WTC11 (cell line): Measurements from ENCODE around the gene LCN10. TPM values are rescaled to one million over a fixed set of nuclear protein-coding genes. Genes with fewer than 3 reads are reported as not detected.

Source experiments
- ATAC-seq: fragments of 200-7000 bp; cut with Tn5 transposase; 2 replicates; pipeline ENCODE4 v1.10.0; 2021; ENCODE audit warnings: mild to moderate bottlenecking, moderate library complexity
- CTCF ChIA-PET: fragments of 300-600 bp; sonication (Branson Sonifier 250); formaldehyde crosslinking; loops from one replicate; lab custom pipeline; 2021; ENCODE audit warnings: antibody characterized with exemption; lab: Charles Lee
- POLR2A ChIA-PET: fragments of 350-600 bp; sonication (Branson Sonifier 250); formaldehyde crosslinking; loops from one replicate; lab custom pipeline; 2021; ENCODE audit warnings: antibody characterized with exemption; lab: Charles Lee
- DNase-seq: peaks from one replicate; pipeline ENCODE4 v3.0.0; 2021; ENCODE audit warnings: low spot score
- H3K27ac Mint-ChIP-seq: 2 replicates; pipeline ENCODE4 v1.8.0; 2021; ENCODE audit warnings: mixed read lengths
- H3K27me3 Mint-ChIP-seq: 2 replicates; pipeline ENCODE4 v1.8.0; 2021; ENCODE audit warnings: low read depth, mild to moderate bottlenecking, moderate library complexity, mixed read lengths
- H3K36me3 Mint-ChIP-seq: 2 replicates; pipeline ENCODE4 v1.8.0; 2021; ENCODE audit warnings: mixed read lengths
- H3K4me1 Mint-ChIP-seq: 2 replicates; pipeline ENCODE4 v1.8.0; 2022; ENCODE audit warnings: mixed read lengths
- H3K4me3 Mint-ChIP-seq: 2 replicates; pipeline ENCODE4 v1.8.0; 2021; ENCODE audit warnings: mild to moderate bottlenecking, moderate library complexity, mixed read lengths
- H3K9me3 Mint-ChIP-seq: 2 replicates; pipeline ENCODE4 v1.8.0; 2021; ENCODE audit warnings: mixed read lengths
- ATF6 ChIP-seq: sonication (generic); formaldehyde crosslinking; IDR thresholded peaks from 2 replicates; pipeline ENCODE4 v1.8.1; 2023; ENCODE audit warnings: mild to moderate bottlenecking, missing genetic modification reagents
- CDX4 ChIP-seq: fragments of 250-450 bp; sonication (Bioruptor Pico); IDR thresholded peaks from 2 replicates; pipeline ENCODE4 v1.9.0; 2021; ENCODE audit warnings: moderate library complexity, mild to moderate bottlenecking, inconsistent platforms, borderline replicate concordance
- E2F4 ChIP-seq: sonication (generic); formaldehyde crosslinking; IDR thresholded peaks from 2 replicates; pipeline ENCODE4 v1.8.1; 2022; ENCODE audit warnings: low read depth, mild to moderate bottlenecking, moderate library complexity, missing genetic modification reagents, borderline replicate concordance
- ETV6 ChIP-seq: sonication (generic); formaldehyde crosslinking; IDR thresholded peaks from 2 replicates; pipeline ENCODE4 v1.8.1; 2022; ENCODE audit warnings: mild to moderate bottlenecking, missing genetic modification reagents
- FOXP1 ChIP-seq: sonication (generic); formaldehyde crosslinking; IDR thresholded peaks from 2 replicates; pipeline ENCODE4 v1.8.0; 2022; ENCODE audit warnings: missing genetic modification reagents, mild to moderate bottlenecking, moderate library complexity, borderline replicate concordance
- IRF2 ChIP-seq: sonication (generic); formaldehyde crosslinking; IDR thresholded peaks from 2 replicates; pipeline ENCODE4 v1.8.0; 2022; ENCODE audit warnings: low read depth, missing genetic modification reagents, borderline replicate concordance
- JUN ChIP-seq: sonication (generic); formaldehyde crosslinking; IDR thresholded peaks from 2 replicates; pipeline ENCODE4 v1.8.0; 2023; ENCODE audit warnings: mild to moderate bottlenecking, missing genetic modification reagents
- MYBL2 ChIP-seq: sonication (generic); formaldehyde crosslinking; IDR thresholded peaks from 2 replicates; pipeline ENCODE4 v1.8.1; 2023; ENCODE audit warnings: mild to moderate bottlenecking, moderate library complexity, missing genetic modification reagents
- NFE2L1 ChIP-seq: sonication (generic); formaldehyde crosslinking; IDR thresholded peaks from 2 replicates; pipeline ENCODE4 v1.8.1; 2023; ENCODE audit warnings: missing genetic modification reagents
- NR1H2 ChIP-seq: sonication (generic); formaldehyde crosslinking; IDR thresholded peaks from 2 replicates; pipeline ENCODE4 v1.9.0; 2021; ENCODE audit warnings: mild to moderate bottlenecking, moderate library complexity, missing genetic modification reagents
- NR2C2 ChIP-seq: sonication (generic); formaldehyde crosslinking; IDR thresholded peaks from 2 replicates; pipeline ENCODE4 v1.8.0; 2022; ENCODE audit warnings: mild to moderate bottlenecking, missing genetic modification reagents
- NR3C1 ChIP-seq: sonication (generic); formaldehyde crosslinking; conservative IDR thresholded peaks from 2 replicates; pipeline ENCODE4 v1.8.1; 2023; ENCODE audit warnings: low read depth, mild to moderate bottlenecking, missing genetic modification reagents
- PRDM15 ChIP-seq: sonication (generic); formaldehyde crosslinking; IDR thresholded peaks from 2 replicates; pipeline ENCODE4 v1.8.0; 2022; ENCODE audit warnings: missing genetic modification reagents
- RORB ChIP-seq: fragments of 250-450 bp; sonication (Bioruptor Pico); IDR thresholded peaks from 2 replicates; pipeline ENCODE4 v1.9.0; 2021; ENCODE audit warnings: mild to moderate bottlenecking
- SP1 ChIP-seq: sonication (generic); formaldehyde crosslinking; conservative IDR thresholded peaks from 2 replicates; pipeline ENCODE4 v1.8.1; 2022; ENCODE audit warnings: missing genetic modification reagents
- ZNF121 ChIP-seq: sonication (generic); formaldehyde crosslinking; IDR thresholded peaks from 2 replicates; pipeline ENCODE4 v1.8.0; 2023; ENCODE audit warnings: missing genetic modification reagents
- ZNF263 ChIP-seq: sonication (generic); formaldehyde crosslinking; IDR thresholded peaks from 2 replicates; pipeline ENCODE4 v1.8.1; 2022; ENCODE audit warnings: low read depth, mild to moderate bottlenecking, moderate library complexity, missing genetic modification reagents
- ZNF396 ChIP-seq: fragments of 250-450 bp; sonication (Bioruptor Pico); IDR thresholded peaks from 2 replicates; pipeline ENCODE4 v1.8.0; 2021; ENCODE audit warnings: mild to moderate bottlenecking, moderate library complexity, borderline replicate concordance
- ZNF425 ChIP-seq: fragments of 250-450 bp; sonication (Bioruptor Pico); conservative IDR thresholded peaks from 2 replicates; pipeline ENCODE4 v1.9.0; 2021; ENCODE audit warnings: mild to moderate bottlenecking
- ZNF532 ChIP-seq: fragments of 250-450 bp; sonication (Bioruptor Pico); IDR thresholded peaks from 2 replicates; pipeline ENCODE4 v1.9.0; 2021; ENCODE audit warnings: mild to moderate bottlenecking, borderline replicate concordance
- ZNF671 ChIP-seq: fragments of 250-450 bp; sonication (Bioruptor Pico); IDR thresholded peaks from 2 replicates; pipeline ENCODE4 v1.8.0; 2021; ENCODE audit warnings: mild to moderate bottlenecking
- total RNA-seq: library from RNA; stranded (reverse); gene quantifications from 3 replicates; pipeline ENCODE4 v1.2.3, GENCODE V29; 2021

LCN10 gene
- total RNA-seq, 1 experiment from 2014 or later, result 2.4 TPM

- peaks cover under 1% of the 10 kb centered on the region for H3K9me3 Mint-ChIP-seq
- no peaks in the 10 kb centered on the region for H3K36me3 Mint-ChIP-seq
- H3K4me3 Mint-ChIP-seq, result no peak overlapping the region
- ChIA-PET CTCF (interaction anchor here (1.1 to 1.3 kb wide), 2 partner anchors 21 to 64 kb away, joined by 3 to 4 read pairs; no protein-coding TSS in a partner anchor), POLR2A (no interaction called here)
- TF ChIP-seq ZNF263 (CRISPR knock-in tag) (no peak), ZNF396 (CRISPR knock-in tag) (no peak), RORB (CRISPR knock-in tag) (no peak), ETV6 (CRISPR knock-in tag) (no peak), NFE2L1 (CRISPR knock-in tag) (no peak), ZNF671 (CRISPR knock-in tag) (no peak), ZNF425 (CRISPR knock-in tag) (no peak), NR2C2 (no peak), JUN (CRISPR knock-in tag) (no peak), ZNF532 (CRISPR knock-in tag) (no peak), NR1H2 (CRISPR knock-in tag) (no peak), ATF6 (CRISPR knock-in tag) (no peak), NR3C1 (no peak), SP1 (CRISPR knock-in tag) (no peak), E2F4 (CRISPR knock-in tag) (no peak)
- ATAC-seq (no peak), DNase-seq (no peak)
- H3K4me1 Mint-ChIP-seq, result peaks cover 5% of the 10 kb centered on the region; the same call in 1 of the 2 replicates
- H3K27me3 Mint-ChIP-seq, result peaks cover 28% of the 10 kb centered on the region
- H3K27ac Mint-ChIP-seq, result no peak overlapping the region
Observed at GRCh38 chr9:136784249-136784996, 41.7 kb upstream of the LCN10 start.

- Mint-ChIP-seq H3K9me3 (peaks cover 16% of the 10 kb centered on the region), H3K4me1 (no peaks in the 10 kb centered on the region), H3K27ac (no peak overlapping the region), H3K36me3 (no peaks in the 10 kb centered on the region), H3K4me3 (no peak overlapping the region), H3K27me3 (peaks cover 46% of the 10 kb centered on the region)
- DNase-seq (no peak), ATAC-seq (no peak)
- ChIA-PET CTCF (interaction anchor here (0.6 kb wide), 1 partner anchor 13 kb away, joined by 3 read pairs; no protein-coding TSS in a partner anchor), POLR2A (no interaction called here)
- TF ChIP-seq FOXP1 (CRISPR knock-in tag), result no peak
- TF ChIP-seq PRDM15 (CRISPR knock-in tag), result no peak
- TF ChIP-seq CDX4 (CRISPR knock-in tag), result no peak
- TF ChIP-seq MYBL2, result no peak
- TF ChIP-seq ZNF121 (CRISPR knock-in tag), result no peak
- TF ChIP-seq ETV6 (CRISPR knock-in tag), result no peak
- no peak for TF ChIP-seq ZNF263 (CRISPR knock-in tag)
- no peak for TF ChIP-seq IRF2 (CRISPR knock-in tag)
Observed at GRCh38 chr9:136782452-136782851, 39.7 kb upstream of the LCN10 start.
